Muscle layer of duodenum (tissue), 2 donors: ENCODE results near the gene WDR35.
A peak's percentile ranks its signal among the peaks of the same experiment; 100 is the strongest.

ENCODE experiments used
- H3K27ac ChIP-seq: one replicate; pipeline ENCODE4 v1.7.0; 2013; ENCODE audit warnings: mild to moderate bottlenecking, low read length
- H3K27me3 ChIP-seq: one replicate; pipeline ENCODE4 v1.7.0; 2013; ENCODE audit warnings: low read depth, mild to moderate bottlenecking, control low read depth, low read length
- H3K36me3 ChIP-seq, 2 donors: one replicate each; pipeline ENCODE4 v1.7.0; 2013; ENCODE audit warnings: low read length in 2 of 2, control low read depth in 1 of 2, mild to moderate bottlenecking in 1 of 2; ENCODE audit not compliant: insufficient read depth in 2 of 2, control insufficient read depth in 1 of 2
- H3K4me1 ChIP-seq, 2 donors: one replicate each; pipeline ENCODE4 v1.7.0; 2013; ENCODE audit warnings: low read length in 2 of 2, mild to moderate bottlenecking in 2 of 2, control low read depth in 1 of 2, moderate library complexity in 1 of 2; ENCODE audit not compliant: insufficient read depth in 2 of 2, control insufficient read depth in 1 of 2
- H3K4me3 ChIP-seq, 2 donors: one replicate each; pipeline ENCODE4 v1.7.0; 2013; ENCODE audit warnings: low read length in 2 of 2, low read depth in 1 of 2, mild to moderate bottlenecking in 1 of 2
- H3K9me3 ChIP-seq, 2 donors: one replicate each; pipeline ENCODE4 v1.7.0; 2013; ENCODE audit warnings: low read length in 2 of 2, control low read depth in 1 of 2, mild to moderate bottlenecking in 1 of 2; ENCODE audit not compliant: control insufficient read depth in 1 of 2
- donor health status: healthy.

WDR35 gene

DNA sequence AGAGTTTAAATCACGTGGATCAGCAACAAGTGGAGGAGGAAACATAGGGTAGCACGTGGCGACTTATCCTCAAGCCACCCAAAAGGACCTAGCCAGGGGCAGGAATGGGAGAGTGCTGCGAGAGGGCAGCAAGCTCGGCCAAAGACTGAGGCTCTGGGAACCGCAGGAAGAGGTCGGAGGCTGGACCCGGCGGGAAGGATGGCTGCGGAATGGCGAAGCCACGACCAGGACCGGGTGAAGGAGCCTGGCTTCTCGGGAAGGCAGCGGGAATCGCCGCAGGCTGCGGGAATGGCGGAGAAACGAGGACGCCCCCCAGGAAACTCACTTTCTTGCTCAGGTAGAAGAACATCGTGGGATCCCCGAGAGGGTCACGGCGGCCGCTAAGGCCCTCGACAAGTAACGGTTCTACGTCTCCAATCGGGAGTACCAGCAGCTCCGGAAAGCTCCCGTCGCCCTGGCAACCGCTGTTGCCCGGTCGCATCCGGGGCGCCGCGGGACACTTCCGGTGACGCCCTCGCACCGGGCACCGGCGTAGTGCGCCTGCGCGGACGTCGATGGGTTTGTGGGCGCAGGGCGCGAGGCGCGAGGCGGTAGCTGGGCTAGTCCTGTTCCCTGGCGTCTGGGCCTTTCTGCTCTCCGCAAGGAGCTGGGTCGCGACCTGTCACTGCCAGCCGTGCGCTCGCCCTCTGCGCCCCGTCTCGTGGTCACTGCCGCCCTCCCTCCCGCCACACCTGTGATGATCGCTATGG lies at the start of gene WDR35:
Gene WDR35, minus strand, starts transcription at position 439 of the 749 bp plus-strand sequence. Its CDS starts 90 bp downstream, at position 349.
- H3K27me3 ChIP-seq: no peaks in the 10 kb centered on the region
- peaks cover 0 to 1% of the 10 kb centered on the region in 2 donors for H3K36me3 ChIP-seq
- peak within 1 kb of the TSS; percentile 90 to 92 for H3K4me3 ChIP-seq
- no peaks in the 10 kb centered on the region for H3K9me3 ChIP-seq
- peak within 1 kb of the TSS; percentile 54 for H3K27ac ChIP-seq
- H3K4me1 ChIP-seq: peaks cover 0 to 16% of the 10 kb centered on the region in 2 donors

DNA sequence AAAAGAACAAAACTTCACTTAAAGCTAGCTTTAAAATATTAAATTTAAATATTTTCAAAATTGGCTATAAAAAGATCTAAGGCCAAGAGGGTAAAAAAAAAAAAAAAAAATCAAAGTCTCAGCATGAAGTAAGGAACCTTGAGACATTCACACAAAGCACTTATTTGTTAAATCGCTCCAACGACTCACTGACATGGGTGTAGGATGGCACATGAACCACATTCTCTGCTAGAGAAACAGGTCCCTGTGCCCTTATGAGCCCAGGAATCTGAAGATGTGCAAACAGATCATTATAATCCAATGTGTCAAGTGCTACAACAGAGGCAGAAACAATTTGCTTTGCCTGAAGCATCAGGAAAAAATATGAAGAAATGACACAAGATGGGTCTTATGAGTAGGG lies 47.8 kb upstream of the WDR35 start:
- Histone ChIP-seq H3K36me3 (peaks cover 44 to 53% of the 10 kb centered on the region in 2 donors), H3K4me1 (peaks cover 0 to 16% of the 10 kb centered on the region in 2 donors), H3K4me3 (no peak overlapping the region), H3K27me3 (no peaks in the 10 kb centered on the region), H3K27ac (no peak overlapping the region), H3K9me3 (no peaks in the 10 kb centered on the region)

DNA sequence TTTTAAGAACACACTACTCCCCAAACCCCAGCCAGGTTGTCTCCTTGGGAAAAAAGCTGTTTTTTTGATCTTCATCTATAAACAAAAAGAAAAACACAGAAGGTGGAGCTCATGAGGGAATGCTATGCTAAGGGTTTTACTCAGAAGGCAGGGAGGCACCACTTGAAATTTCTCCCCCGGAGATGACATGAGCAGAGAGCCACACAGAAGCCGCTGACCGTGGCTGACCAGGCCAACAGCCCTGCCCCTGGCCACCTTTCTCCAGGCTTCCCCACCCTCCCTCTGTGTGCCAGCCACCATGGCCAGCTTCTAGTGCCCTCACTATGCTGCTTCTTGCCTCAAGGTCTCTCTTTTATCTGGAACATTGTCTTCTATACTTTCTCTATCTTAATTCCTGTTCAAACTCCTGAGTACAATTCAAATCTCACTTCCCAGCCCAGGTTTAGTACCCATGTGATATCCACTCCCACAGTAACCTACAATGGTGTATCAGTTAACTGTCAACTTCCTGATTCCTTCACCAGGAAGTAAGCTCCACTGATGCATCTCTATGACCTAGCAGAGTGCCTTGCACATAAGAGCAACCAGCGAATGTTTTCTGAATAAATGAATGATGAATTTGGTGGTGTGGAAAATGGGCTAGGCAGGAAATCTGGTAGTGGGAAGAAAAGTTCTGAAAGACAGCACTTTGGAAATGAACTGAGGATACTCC lies 46.2 kb upstream of the WDR35 start:
- Histone ChIP-seq H3K36me3 (peaks cover 48 to 69% of the 10 kb centered on the region in 2 donors), H3K4me3 (no peak overlapping the region), H3K4me1 (peaks cover 0 to 13% of the 10 kb centered on the region in 2 donors), H3K27ac (no peak overlapping the region), H3K27me3 (no peaks in the 10 kb centered on the region), H3K9me3 (no peaks in the 10 kb centered on the region)

DNA sequence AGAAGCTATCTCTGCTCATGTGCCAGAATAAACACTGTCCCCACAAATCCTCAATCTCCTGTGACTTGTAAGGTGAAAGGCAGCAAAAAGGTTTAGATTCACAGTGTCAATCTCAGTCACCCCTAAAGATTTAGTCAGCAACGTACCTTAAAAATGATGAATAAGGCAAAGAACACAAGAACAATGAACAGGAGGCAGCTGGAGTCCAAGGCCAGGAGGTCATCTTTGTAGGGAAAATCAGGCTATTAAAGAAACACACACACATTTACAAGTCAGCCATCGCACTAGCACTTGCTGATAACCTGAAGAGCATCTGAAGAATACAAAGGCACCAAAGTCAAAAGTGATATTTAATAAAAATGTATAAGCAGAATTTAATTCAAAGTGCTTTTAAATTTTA lies 44.9 kb upstream of the WDR35 start:
- Histone ChIP-seq H3K27me3 (no peaks in the 10 kb centered on the region), H3K4me3 (no peak overlapping the region), H3K36me3 (peaks cover 40 to 72% of the 10 kb centered on the region in 2 donors), H3K9me3 (no peaks in the 10 kb centered on the region), H3K4me1 (peaks cover 0 to 13% of the 10 kb centered on the region in 2 donors), H3K27ac (no peak overlapping the region)

DNA sequence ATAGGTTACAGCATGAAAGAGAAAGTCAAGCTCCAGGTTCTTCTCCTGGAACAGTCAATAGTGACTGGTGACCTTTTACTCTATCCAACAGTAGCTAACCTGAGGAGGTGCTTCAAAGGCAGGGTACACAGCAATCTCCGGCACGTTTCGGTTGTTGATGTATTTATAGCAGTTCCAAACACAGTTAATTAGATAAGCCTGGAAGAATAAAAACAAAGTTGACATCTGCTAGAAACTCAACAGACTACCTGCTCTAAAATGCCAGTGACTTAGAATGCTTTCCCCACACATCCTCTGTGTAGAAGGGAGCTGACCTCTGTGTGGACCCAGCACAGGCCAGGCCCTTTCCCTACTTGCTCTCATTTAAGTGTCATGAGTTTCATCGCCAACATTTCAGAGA lies 44.3 kb upstream of the WDR35 start:
- Histone ChIP-seq H3K9me3 (no peaks in the 10 kb centered on the region), H3K4me3 (no peak overlapping the region), H3K36me3 (peaks cover 41 to 75% of the 10 kb centered on the region in 2 donors), H3K4me1 (peaks cover 0 to 13% of the 10 kb centered on the region in 2 donors), H3K27ac (no peak overlapping the region), H3K27me3 (no peaks in the 10 kb centered on the region)

DNA sequence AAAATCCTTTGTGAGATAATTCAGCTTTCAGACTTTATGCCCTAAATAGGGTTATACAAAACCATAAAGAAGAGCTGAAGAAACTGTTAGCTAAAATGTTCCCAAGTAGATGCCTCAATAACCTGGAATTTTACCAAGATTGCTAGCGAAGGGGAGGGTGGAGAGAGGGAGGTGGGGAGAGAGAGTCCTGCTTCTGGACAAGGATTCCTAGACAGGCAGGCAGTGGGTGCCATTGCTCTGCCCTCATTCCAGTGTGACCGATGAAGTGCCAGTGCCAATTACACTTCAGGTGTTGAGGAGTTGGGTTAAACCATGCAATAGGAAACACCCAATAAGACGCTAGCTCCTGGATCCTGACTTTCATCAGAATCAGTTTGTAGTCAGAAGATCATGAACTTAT lies 43.4 kb upstream of the WDR35 start:
- Histone ChIP-seq H3K36me3 (peaks cover 40 to 75% of the 10 kb centered on the region in 2 donors), H3K27me3 (no peaks in the 10 kb centered on the region), H3K4me1 (peaks cover 0 to 13% of the 10 kb centered on the region in 2 donors)

DNA sequence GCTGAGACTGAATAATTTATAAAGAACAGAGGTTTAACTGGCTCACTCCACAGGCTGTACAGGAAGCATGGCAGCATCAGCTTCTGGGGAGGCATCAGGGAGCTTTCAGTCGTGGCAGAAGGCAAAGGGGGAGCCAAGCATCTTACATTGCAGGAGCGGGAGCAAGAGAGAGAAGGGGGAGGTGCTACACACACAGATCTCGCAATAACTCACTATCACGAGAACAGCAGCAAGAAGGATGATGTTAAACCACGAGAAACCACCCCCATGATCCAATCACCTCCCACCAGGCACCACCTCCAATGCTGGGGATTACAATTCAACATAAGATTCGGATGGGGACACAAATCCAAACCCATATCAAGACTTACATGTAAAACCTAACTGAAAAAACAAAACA lies 40.3 kb upstream of the WDR35 start:
- Histone ChIP-seq H3K27ac (no peak overlapping the region), H3K36me3 (peaks cover 26 to 71% of the 10 kb centered on the region in 2 donors), H3K9me3 (peaks cover 0 to 2% of the 10 kb centered on the region in 2 donors), H3K27me3 (no peaks in the 10 kb centered on the region), H3K4me3 (no peak overlapping the region), H3K4me1 (peaks cover 0 to 10% of the 10 kb centered on the region in 2 donors)

More for the DNA sequence above, 43.4 kb upstream of the WDR35 start:
- peaks cover 0 to 2% of the 10 kb centered on the region in 2 donors for H3K9me3 ChIP-seq
- H3K4me3 ChIP-seq: no peak overlapping the region
- H3K27ac ChIP-seq: no peak overlapping the region

DNA sequence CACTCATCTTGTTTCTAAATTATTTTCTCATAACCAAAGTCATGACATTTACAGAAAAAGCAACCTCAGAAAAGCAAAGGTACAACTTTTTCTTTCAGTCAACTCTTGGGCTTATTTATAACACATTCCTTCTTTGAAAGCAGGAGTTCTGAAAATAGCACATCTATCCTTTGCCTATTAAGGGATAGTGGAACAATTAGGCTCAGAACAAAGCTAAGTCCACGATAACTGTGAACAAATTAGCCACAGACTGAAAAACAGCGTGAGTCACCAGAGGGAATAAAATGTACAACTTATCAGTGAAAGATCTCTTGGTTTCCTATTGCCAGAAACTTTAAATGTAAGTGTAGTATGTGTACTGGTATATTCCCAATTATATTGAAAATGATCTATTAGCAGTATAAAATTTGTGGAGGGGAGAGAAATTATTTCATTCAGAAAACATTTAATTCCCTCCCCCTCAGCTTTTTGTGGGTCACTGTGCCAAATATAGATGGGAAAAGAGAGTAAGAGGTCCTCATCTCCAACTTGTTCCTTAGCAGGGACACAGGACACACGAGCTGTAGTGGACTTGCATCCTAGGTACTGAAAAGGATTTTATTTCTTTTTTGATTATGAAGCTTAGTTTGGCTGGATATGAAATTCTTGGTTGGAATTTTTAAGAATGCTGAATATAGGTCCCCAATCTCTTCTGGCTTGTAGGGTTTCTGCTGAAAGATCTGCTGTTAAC lies 38.0 kb upstream of the WDR35 start:
- H3K4me3 ChIP-seq: no peak overlapping the region
- H3K9me3 ChIP-seq: peaks cover 0 to 2% of the 10 kb centered on the region in 2 donors
- H3K4me1 ChIP-seq: no peaks in the 10 kb centered on the region
- H3K27ac ChIP-seq: peak overlapping the region; percentile 5
- peaks cover 10 to 53% of the 10 kb centered on the region in 2 donors for H3K36me3 ChIP-seq
- no peaks in the 10 kb centered on the region for H3K27me3 ChIP-seq

DNA sequence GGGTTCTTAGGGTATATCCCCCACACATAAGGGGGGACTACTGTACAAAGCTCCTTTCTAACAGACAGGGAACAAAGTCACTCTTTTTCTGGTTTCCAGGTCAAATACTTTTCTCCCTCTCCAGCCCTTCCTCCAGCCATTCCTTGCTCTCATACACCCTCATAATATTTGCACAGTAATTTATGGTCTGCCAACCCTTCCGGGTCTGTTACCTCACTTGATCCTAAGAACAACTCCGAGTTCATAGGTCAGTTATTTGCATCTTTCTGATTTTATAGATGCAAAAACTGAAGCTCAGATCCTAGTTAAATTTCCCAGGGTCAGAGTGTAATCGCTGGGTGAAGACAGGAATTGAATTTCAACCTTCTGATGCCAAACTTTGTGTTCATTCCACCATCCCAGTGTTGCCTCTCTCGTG lies 37.4 kb upstream of the WDR35 start:
- Histone ChIP-seq H3K9me3 (peaks cover 0 to 2% of the 10 kb centered on the region in 2 donors), H3K4me3 (no peak overlapping the region), H3K36me3 (peaks cover 4 to 47% of the 10 kb centered on the region in 2 donors), H3K27me3 (no peaks in the 10 kb centered on the region), H3K27ac (peak overlapping the region; percentile 5), H3K4me1 (no peaks in the 10 kb centered on the region)

DNA sequence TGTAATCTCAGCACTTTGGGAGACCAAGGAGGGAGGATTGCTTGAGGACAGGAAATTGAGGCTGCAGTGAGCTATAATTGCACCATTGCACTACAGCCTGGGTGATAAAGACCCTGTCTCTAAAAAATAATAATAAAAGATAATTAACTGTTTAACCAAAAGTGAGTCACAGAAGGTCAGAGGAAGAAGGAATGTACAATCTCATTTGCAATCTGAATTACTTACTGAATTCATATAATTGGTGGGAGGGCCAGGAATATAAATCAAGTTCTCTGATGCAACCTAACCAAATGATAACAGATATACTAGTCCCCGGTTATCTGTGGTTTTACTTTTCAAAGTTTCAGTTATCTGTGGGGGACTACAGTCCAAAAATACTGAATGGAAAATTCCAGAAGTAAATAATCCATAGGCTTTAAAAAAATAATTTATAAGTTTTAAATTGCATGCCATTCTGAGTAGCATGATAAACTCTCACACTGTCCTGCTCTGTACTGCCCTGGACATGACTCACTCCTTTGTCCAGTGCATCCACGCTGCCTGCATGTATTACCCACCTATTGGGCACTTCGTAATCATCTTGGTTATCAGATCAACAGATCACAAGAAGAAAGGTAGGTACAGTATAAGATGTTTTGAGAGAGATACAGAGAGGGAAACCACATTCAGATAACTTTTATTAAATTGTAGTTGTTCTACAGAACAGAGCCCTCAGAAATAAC lies 35.3 kb upstream of the WDR35 start:
- H3K4me1 ChIP-seq: no peaks in the 10 kb centered on the region
- H3K27ac ChIP-seq: no peak overlapping the region
- peaks cover 0 to 2% of the 10 kb centered on the region in 2 donors for H3K9me3 ChIP-seq
- H3K36me3 ChIP-seq: peaks cover 4 to 26% of the 10 kb centered on the region in 2 donors
- no peak overlapping the region for H3K4me3 ChIP-seq
- H3K27me3 ChIP-seq: no peaks in the 10 kb centered on the region
